Ovary (tissue), 3 donors: Measurements from ENCODE around the gene CNKSR3.

ENCODE experiments used
- POLR2A ChIP-seq: fragments of 450-650 bp; IDR thresholded peaks from one replicate; pipeline ENCODE4 v1.6.1; 2017; ENCODE audit warnings: antibody characterized with exemption, mild to moderate bottlenecking, moderate library complexity
- TF ChIP-seq, protein P1 (sequence below), 3 donors: fragments of 450-650 bp in 2 of 3; fragments of 200-600 bp in 1 of 3; IDR thresholded peaks; one replicate each; pipeline versions ENCODE4 v1.5.1 to v1.8.0; 2016 to 2022; ENCODE audit warnings: antibody characterized with exemption in 3 of 3, mild to moderate bottlenecking in 1 of 3
- donor health status: DM: no; HTN: no; CAD: no.

DNA sequence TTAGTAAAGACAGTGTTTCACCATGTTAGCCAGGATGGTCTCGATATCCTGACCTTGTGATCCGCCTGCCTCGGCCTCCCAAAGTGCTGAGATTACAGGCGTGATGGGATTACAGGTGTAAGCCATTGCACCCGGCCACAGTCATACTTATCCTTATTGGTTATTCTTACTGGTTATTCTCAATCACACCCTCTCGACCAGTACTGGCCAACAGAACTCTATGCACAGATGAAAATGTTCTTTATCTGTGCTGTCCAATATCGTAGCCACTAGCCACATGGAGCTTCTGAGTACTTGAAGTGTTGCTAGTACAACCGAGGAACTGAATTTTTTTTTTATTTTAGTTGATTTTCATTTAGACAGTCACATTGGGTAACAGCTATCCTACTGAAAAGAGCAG is 63.5 kb downstream of the CNKSR3 start:
- TF ChIP-seq, protein P1, sequence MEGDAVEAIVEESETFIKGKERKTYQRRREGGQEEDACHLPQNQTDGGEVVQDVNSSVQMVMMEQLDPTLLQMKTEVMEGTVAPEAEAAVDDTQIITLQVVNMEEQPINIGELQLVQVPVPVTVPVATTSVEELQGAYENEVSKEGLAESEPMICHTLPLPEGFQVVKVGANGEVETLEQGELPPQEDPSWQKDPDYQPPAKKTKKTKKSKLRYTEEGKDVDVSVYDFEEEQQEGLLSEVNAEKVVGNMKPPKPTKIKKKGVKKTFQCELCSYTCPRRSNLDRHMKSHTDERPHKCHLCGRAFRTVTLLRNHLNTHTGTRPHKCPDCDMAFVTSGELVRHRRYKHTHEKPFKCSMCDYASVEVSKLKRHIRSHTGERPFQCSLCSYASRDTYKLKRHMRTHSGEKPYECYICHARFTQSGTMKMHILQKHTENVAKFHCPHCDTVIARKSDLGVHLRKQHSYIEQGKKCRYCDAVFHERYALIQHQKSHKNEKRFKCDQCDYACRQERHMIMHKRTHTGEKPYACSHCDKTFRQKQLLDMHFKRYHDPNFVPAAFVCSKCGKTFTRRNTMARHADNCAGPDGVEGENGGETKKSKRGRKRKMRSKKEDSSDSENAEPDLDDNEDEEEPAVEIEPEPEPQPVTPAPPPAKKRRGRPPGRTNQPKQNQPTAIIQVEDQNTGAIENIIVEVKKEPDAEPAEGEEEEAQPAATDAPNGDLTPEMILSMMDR (IDR thresholded peaks at IDR 0.05): no peak
- TF ChIP-seq POLR2A: no peak
